Naive thymus-derived CD4-positive, alpha-beta T cell (primary cell): ENCODE data around the gene SYS1. TPM values are rescaled to one million over a fixed set of nuclear protein-coding genes. Genes with fewer than 3 reads are reported as not detected.

Source experiments
- ATAC-seq: fragments of 150-1000 bp; cut with Tn5 transposase; 2 replicates; pipeline ENCODE4 v1.10.0; 2021; ENCODE audit warnings: mild to moderate bottlenecking, moderate library complexity
- CTCF ChIA-PET: fragments of 350-600 bp; sonication (Branson Sonifier 250); formaldehyde crosslinking; loops from one replicate; lab custom pipeline; 2021; ENCODE audit warnings: antibody characterized with exemption; lab: Charles Lee
- POLR2A ChIA-PET: fragments of 350-600 bp; sonication (Branson Sonifier 250); formaldehyde crosslinking; loops from one replicate; lab custom pipeline; 2021; ENCODE audit warnings: antibody characterized with exemption, inconsistent platforms; lab: Charles Lee
- DNase-seq, 9 donors: peaks; one replicate each; pipeline versions ENCODE4 v3.0.0 to v3.0.0-alpha.2; 2020 to 2022; ENCODE audit warnings: mixed read lengths in 1 of 9
- H3K27ac ChIP-seq: one replicate; pipeline ENCODE4 v1.7.0; 2013; ENCODE audit warnings: mild to moderate bottlenecking, low read depth, low read length, moderate library complexity
- H3K27me3 ChIP-seq, 2 donors: one replicate each; pipeline ENCODE4 v1.7.0; 2013; ENCODE audit warnings: low read length in 2 of 2, mild to moderate bottlenecking in 2 of 2, moderate library complexity in 2 of 2; ENCODE audit not compliant: control insufficient read depth in 2 of 2, insufficient read depth in 2 of 2
- H3K36me3 ChIP-seq, 3 experiments: 1 replicate in 2 of 3; 2 replicates in 1 of 3; pipeline ENCODE4 v1.7.0; 2013; ENCODE audit warnings: low read length in 3 of 3, mild to moderate bottlenecking in 3 of 3, moderate library complexity in 1 of 3; ENCODE audit not compliant: insufficient read depth in 3 of 3, control insufficient read depth in 2 of 3
- H3K4me1 ChIP-seq, 2 donors: one replicate each; pipeline ENCODE4 v1.7.0; 2013; ENCODE audit warnings: low read length in 2 of 2, mild to moderate bottlenecking in 2 of 2, moderate library complexity in 1 of 2; ENCODE audit not compliant: control insufficient read depth in 2 of 2, insufficient read depth in 2 of 2
- H3K4me3 ChIP-seq: 2 replicates; pipeline ENCODE4 v1.7.0; 2013; ENCODE audit warnings: mild to moderate bottlenecking, low read length
- H3K9me3 ChIP-seq, 3 experiments: 1 replicate in 2 of 3; 2 replicates in 1 of 3; pipeline ENCODE4 v1.7.0; 2013; ENCODE audit warnings: low read length in 3 of 3; ENCODE audit not compliant: control insufficient read depth in 2 of 3
- H3K27ac Mint-ChIP-seq, 9 donors: one replicate each; pipeline ENCODE4 v1.8.0; 2020 to 2022; ENCODE audit warnings: mixed read lengths in 9 of 9, mild to moderate bottlenecking in 8 of 9, moderate library complexity in 5 of 9, inconsistent platforms in 2 of 9
- H3K27me3 Mint-ChIP-seq, 5 donors: one replicate each; pipeline ENCODE4 v1.8.0; 2021 to 2022; ENCODE audit warnings: mixed read lengths in 5 of 5, mild to moderate bottlenecking in 1 of 5
- H3K36me3 Mint-ChIP-seq, 5 donors: one replicate each; pipeline ENCODE4 v1.8.0; 2020 to 2022; ENCODE audit warnings: mixed read lengths in 5 of 5, mild to moderate bottlenecking in 3 of 5, inconsistent platforms in 1 of 5
- H3K4me1 Mint-ChIP-seq, 7 donors: one replicate each; pipeline ENCODE4 v1.8.0; 2020 to 2022; ENCODE audit warnings: mixed read lengths in 7 of 7, mild to moderate bottlenecking in 3 of 7, inconsistent platforms in 1 of 7
- H3K4me3 Mint-ChIP-seq, 10 donors: one replicate each; pipeline ENCODE4 v1.8.0; 2020 to 2022; ENCODE audit warnings: mild to moderate bottlenecking in 10 of 10, mixed read lengths in 10 of 10, moderate library complexity in 6 of 10, inconsistent platforms in 2 of 10
- H3K9me3 Mint-ChIP-seq, 11 donors: one replicate each; pipeline ENCODE4 v1.8.0; 2020 to 2022; ENCODE audit warnings: mixed read lengths in 11 of 11, mild to moderate bottlenecking in 4 of 11, inconsistent platforms in 1 of 11, moderate library complexity in 1 of 11
- intact Hi-C, 2 donors: fragments of 100-400 bp; cut with micrococcal nuclease; formaldehyde crosslinking; loops; one replicate each; pipeline ENCODE4 v1.15.1; 2023
- polyA plus RNA-seq, 2 donors: library from polyadenylated mRNA; unstranded; fragments of 300-500 nt; fragmentation: Illumina TruSeq; gene quantifications; one replicate each; pipeline ENCODE4 v1.2.3, GENCODE V29; 2021
- total RNA-seq, 6 experiments: library from RNA in 5 of 6; stranded (reverse) in 5 of 6; gene quantifications; 1 replicate in 5 of 6; 2 replicates in 1 of 6; pipeline ENCODE4 v1.2.3 and lab custom pipeline; 2021 to 2026

SYS1 gene
- total and polyA plus RNA-seq, 7 experiments from 2014 or later = 23.9 to 111 (median 62.0) TPM

- Histone ChIP-seq H3K4me3 (peak within 1 kb of the TSS; percentile 98), H3K36me3 (peaks cover 9 to 33% (median 11%) of the 10 kb centered on the region in 3 experiments), H3K27me3 (no peaks in the 10 kb centered on the region), H3K27ac (peak within 1 kb of the TSS; percentile 95), H3K9me3 (no peaks in the 10 kb centered on the region), H3K4me1 (peaks cover 12 to 21% of the 10 kb centered on the region in 2 donors)
- ATAC-seq (peak; percentile 98), DNase-seq (peak; percentile 71 to 94 (median 93))
- CTCF ChIA-PET = interaction anchor here (0.6 to 5.0 kb wide), 6 partner anchors 17 to 354 kb away, joined by 3 to 21 read pairs (median 8); partner anchors contain the start of gene SYS1
- peaks cover 17 to 50% (median 32%) of the 10 kb centered on the region in 7 donors for H3K4me1 Mint-ChIP-seq
- intact Hi-C loops = loop anchor here (1.0 to 10.0 kb wide), 11 partner anchors 10 to 1959 kb away; partner anchors contain the start of genes SYS1 (in 2 of the 2), ACOT8 (in 1 of the 2), ADA (in 1 of the 2) and DNTTIP1 (in 1 of the 2)
- peak within 1 kb of the TSS; percentile 94 to 99 (median 97) for H3K27ac Mint-ChIP-seq
- H3K9me3 Mint-ChIP-seq = no peaks in the 10 kb centered on the region
- no peaks in the 10 kb centered on the region for H3K27me3 Mint-ChIP-seq
- H3K4me3 Mint-ChIP-seq = peak within 1 kb of the TSS; percentile 91 to 97 (median 94)
- peaks cover 7 to 22% (median 14%) of the 10 kb centered on the region in 5 donors for H3K36me3 Mint-ChIP-seq
- POLR2A ChIA-PET = interaction anchor here (0.7 to 5.8 kb wide), 12 partner anchors 10 to 533 kb away, joined by 3 to 67 read pairs (median 11); partner anchors contain the start of genes DBNDD2 and SYS1
Measured at GRCh38 chr20:45415822-45416637, 53.1 kb downstream of the SYS1 start, which contains the start of gene PIGT. TSS of gene PIGT (plus strand) at chr20:45416141. CDS start at chr20:45416157, 16 bp downstream.

GRCh38 chr20:45416917-45417316 is 54.0 kb downstream of the SYS1 start:
- peaks cover 12 to 21% of the 10 kb centered on the region in 2 donors for H3K4me1 ChIP-seq
- Mint-ChIP-seq H3K27ac (peak overlapping the region; percentile 94 to 99 (median 97)), H3K4me3 (peak overlapping the region; percentile 91 to 97 (median 94)), H3K9me3 (no peaks in the 10 kb centered on the region), H3K36me3 (peaks cover 7 to 22% (median 17%) of the 10 kb centered on the region in 5 donors), H3K4me1 (peaks cover 17 to 50% (median 32%) of the 10 kb centered on the region in 7 donors), H3K27me3 (no peaks in the 10 kb centered on the region)
- ATAC-seq (no peak), DNase-seq (no peak)
- peaks cover 13 to 40% (median 17%) of the 10 kb centered on the region in 3 experiments for H3K36me3 ChIP-seq
- H3K27me3 ChIP-seq = no peaks in the 10 kb centered on the region
- ChIA-PET POLR2A (interaction anchor here (0.7 to 5.8 kb wide), 7 partner anchors 11 to 54 kb away, joined by 3 to 67 read pairs (median 14); partner anchors contain the start of genes DBNDD2 and SYS1), CTCF (interaction anchor here (2.5 to 5.0 kb wide), 3 partner anchors 20 to 55 kb away, joined by 11 to 21 read pairs (median 17); partner anchors contain the start of gene SYS1)
- H3K4me3 ChIP-seq = peak overlapping the region; percentile 98
- H3K9me3 ChIP-seq = no peaks in the 10 kb centered on the region
- H3K27ac ChIP-seq = peak overlapping the region; percentile 95
- intact Hi-C loops = loop anchor here (1.0 to 10.0 kb wide), 9 partner anchors 11 to 1960 kb away; partner anchors contain the start of genes SYS1 (in 2 of the 2), ACOT8 (in 1 of the 2), ADA (in 1 of the 2) and SRSF6 (in 1 of the 2)

Other genes with a start within 250 kb of the SYS1 start
- gene WFDC5, start 248.0 kb upstream of the SYS1 start, total RNA-seq = not detected
- not detected for gene WFDC5, start 248.0 kb upstream of the SYS1 start, polyA plus RNA-seq
- not detected for gene WFDC12, start 238.7 kb upstream of the SYS1 start, total RNA-seq
- not detected for gene WFDC12, start 238.7 kb upstream of the SYS1 start, polyA plus RNA-seq
- not detected for gene PI3, start 188.3 kb upstream of the SYS1 start, total RNA-seq
- not detected for gene PI3, start 188.3 kb upstream of the SYS1 start, polyA plus RNA-seq
- not detected for gene SEMG1, start 156.1 kb upstream of the SYS1 start, total RNA-seq
- not detected for gene SEMG1, start 156.1 kb upstream of the SYS1 start, polyA plus RNA-seq
- gene SEMG2, start 141.8 kb upstream of the SYS1 start, total RNA-seq = not detected
- gene SEMG2, start 141.8 kb upstream of the SYS1 start, polyA plus RNA-seq = not detected
- gene SLPI, start 108.6 kb upstream of the SYS1 start, total RNA-seq = under 1 TPM in 1 of 5 experiments, not detected in 4; 0.96 TPM
- not detected for gene SLPI, start 108.6 kb upstream of the SYS1 start, polyA plus RNA-seq
- gene RBPJL, start 56.3 kb upstream of the SYS1 start, total RNA-seq = not detected
- not detected for gene RBPJL, start 56.3 kb upstream of the SYS1 start, polyA plus RNA-seq
- 1 to 10 TPM in 1 of 5 experiments, not detected in 4; 2.3 TPM for gene MATN4, start 54.9 kb upstream of the SYS1 start, total RNA-seq
- gene MATN4, start 54.9 kb upstream of the SYS1 start, polyA plus RNA-seq = not detected
- 10 to 100 TPM in 1 of 5 experiments, 1 to 10 TPM in 1, under 1 TPM in 3; 0.38 to 46.7 (median 0.56) TPM for gene SDC4, start 14.7 kb upstream of the SYS1 start, total RNA-seq
- under 1 TPM in 1 of 2 donors, not detected in 1; 0.21 TPM for gene SDC4, start 14.7 kb upstream of the SYS1 start, polyA plus RNA-seq
- gene TP53TG5, start 15.2 kb downstream of the SYS1 start, total RNA-seq = under 1 TPM in 3 of 5 experiments, not detected in 2; 0.19 to 0.48 (median 0.46) TPM
- gene TP53TG5, start 15.2 kb downstream of the SYS1 start, polyA plus RNA-seq = under 1 TPM; 0.14 to 0.24 TPM
- 10 to 100 TPM; 12.2 to 22.7 (median 16.3) TPM for gene DBNDD2, start 45.1 kb downstream of the SYS1 start, total RNA-seq
- gene DBNDD2, start 45.1 kb downstream of the SYS1 start, polyA plus RNA-seq = 10 to 100 TPM; 15.3 to 22.9 TPM
- gene PIGT, start 53.0 kb downstream of the SYS1 start, total RNA-seq = 100 to 1,000 TPM in 1 of 5 experiments, 10 to 100 TPM in 4; 78.7 to 140 (median 85.0) TPM
- 10 to 100 TPM; 82.7 to 98.9 TPM for gene PIGT, start 53.0 kb downstream of the SYS1 start, polyA plus RNA-seq
- gene WFDC2, start 106.6 kb downstream of the SYS1 start, total RNA-seq = 1 to 10 TPM in 2 of 5 experiments, under 1 TPM in 2, not detected in 1; 0.36 to 1.7 (median 1.0) TPM
- not detected for gene WFDC2, start 106.6 kb downstream of the SYS1 start, polyA plus RNA-seq
- not detected for gene SPINT3, start 152.5 kb downstream of the SYS1 start, total RNA-seq
- not detected for gene SPINT3, start 152.5 kb downstream of the SYS1 start, polyA plus RNA-seq
- not detected for gene WFDC6, start 176.3 kb downstream of the SYS1 start, total RNA-seq
- gene WFDC6, start 176.3 kb downstream of the SYS1 start, polyA plus RNA-seq = not detected
- gene EPPIN, start 184.2 kb downstream of the SYS1 start, total RNA-seq = not detected
- not detected for gene EPPIN, start 184.2 kb downstream of the SYS1 start, polyA plus RNA-seq
- gene WFDC8, start 216.1 kb downstream of the SYS1 start, total RNA-seq = not detected
- not detected for gene WFDC8, start 216.1 kb downstream of the SYS1 start, polyA plus RNA-seq